Erythroblast (primary cell): ENCODE data around the gene CORO2B.

Experiments
- GATA1 ChIP-seq: IDR thresholded peaks from 2 replicates; pipeline ENCODE4 v1.6.1; 2011; ENCODE audit warnings: low read depth, mild to moderate bottlenecking, control low read depth, low read length, moderate library complexity
- POLR2A ChIP-seq: IDR thresholded peaks from 2 replicates; pipeline ENCODE4 v1.6.1; 2011; ENCODE audit warnings: mild to moderate bottlenecking, low read length

GRCh38 chr15:68666120-68666811 is 87.5 kb downstream of the CORO2B start:
- TF ChIP-seq POLR2A (no peak), GATA1 (no peak)
